SU-DHL-6 (cell line): Measurements from ENCODE around the gene MTMR4.
A peak's percentile ranks its signal among the peaks of the same experiment; 100 is the strongest.

Source experiments
- H2AFZ ChIP-seq: fragments of 200-600 bp; sonication (generic); 2 replicates; pipeline ENCODE4 v1.6.1; 2014; ENCODE audit warnings: low read depth, mild to moderate bottlenecking, moderate library complexity, mixed read lengths, antibody characterized with exemption, low read length; ENCODE audit not compliant: severe bottlenecking
- H3F3A ChIP-seq: fragments of 200-600 bp; shearing (Covaris generic); 2 replicates; pipeline ENCODE4 v1.6.0; 2016; ENCODE audit warnings: antibody characterized with exemption, mild to moderate bottlenecking; ENCODE audit not compliant: insufficient read depth
- H3K27ac ChIP-seq: fragments of 200-600 bp; sonication (generic); 2 replicates; pipeline ENCODE4 v1.5.1; 2016; ENCODE audit warnings: low read depth, mild to moderate bottlenecking, low read length, moderate library complexity, mixed read lengths
- H3K27me3 ChIP-seq: fragments of 200-600 bp; sonication (generic), shearing (Covaris generic); 2 replicates; pipeline ENCODE4 v1.6.0; 2014; ENCODE audit warnings: mild to moderate bottlenecking, low read length
- H3K36me3 ChIP-seq: fragments of 200-600 bp; sonication (generic); 2 replicates; pipeline ENCODE4 v1.6.1; 2014; ENCODE audit warnings: mild to moderate bottlenecking, low read length, mixed read lengths
- H3K4me2 ChIP-seq: fragments of 300-600, 200-600 bp; shearing (Covaris generic), sonication (generic); 2 replicates; pipeline ENCODE4 v1.6.0; 2014; ENCODE audit warnings: low read length, low read depth, mild to moderate bottlenecking; ENCODE audit not compliant: poor library complexity, severe bottlenecking
- H3K4me3 ChIP-seq: fragments of 200-600 bp; sonication (generic); 2 replicates; pipeline ENCODE4 v1.5.1; 2014; ENCODE audit warnings: antibody characterized with exemption, low read length, mild to moderate bottlenecking, mixed read lengths; ENCODE audit not compliant: insufficient read depth, poor library complexity, severe bottlenecking
- H3K79me2 ChIP-seq: fragments of 200-600 bp; sonication (generic); 2 replicates; pipeline ENCODE4 v1.6.1; 2014; ENCODE audit warnings: mild to moderate bottlenecking, low read length, moderate library complexity; ENCODE audit not compliant: insufficient read depth
- H3K9ac ChIP-seq: fragments of 200-600 bp; sonication (generic); 2 replicates; pipeline ENCODE4 v1.7.0; 2014; ENCODE audit warnings: mild to moderate bottlenecking, low read length
- H3K9me2 ChIP-seq: fragments of 200-600 bp; sonication (generic); replicated peaks from 2 replicates; pipeline ENCODE4 v1.6.1; 2014; ENCODE audit warnings: low read length; ENCODE audit not compliant: insufficient read depth
- H3K9me3 ChIP-seq: fragments of 200-600 bp; sonication (generic); 2 replicates; pipeline ENCODE4 v1.6.1; 2014; ENCODE audit warnings: low read length, mixed read lengths; ENCODE audit not compliant: insufficient read depth
- H4K20me1 ChIP-seq: fragments of 200-600 bp; sonication (generic); 2 replicates; pipeline ENCODE4 v1.6.1; 2014; ENCODE audit warnings: low read depth, mild to moderate bottlenecking, antibody characterized with exemption, low read length, moderate library complexity, mixed read lengths
- EZH2phosphoT487 ChIP-seq: fragments of 200-600 bp; sonication (generic), shearing (Covaris generic); conservative IDR thresholded peaks from 2 replicates; pipeline ENCODE4 v1.6.1; 2018; ENCODE audit warnings: mild to moderate bottlenecking, antibody characterized with exemption, low read length, moderate library complexity, mixed read lengths
- TF ChIP-seq, protein P1 (sequence below): fragments of 200-600 bp; sonication (generic); IDR thresholded peaks from one replicate; pipeline ENCODE4 v1.5.1; 2017; ENCODE audit warnings: antibody characterized with exemption, mild to moderate bottlenecking, low read length, moderate library complexity; ENCODE audit not compliant: insufficient read depth, poor library complexity, severe bottlenecking

MTMR4 gene

DNA sequence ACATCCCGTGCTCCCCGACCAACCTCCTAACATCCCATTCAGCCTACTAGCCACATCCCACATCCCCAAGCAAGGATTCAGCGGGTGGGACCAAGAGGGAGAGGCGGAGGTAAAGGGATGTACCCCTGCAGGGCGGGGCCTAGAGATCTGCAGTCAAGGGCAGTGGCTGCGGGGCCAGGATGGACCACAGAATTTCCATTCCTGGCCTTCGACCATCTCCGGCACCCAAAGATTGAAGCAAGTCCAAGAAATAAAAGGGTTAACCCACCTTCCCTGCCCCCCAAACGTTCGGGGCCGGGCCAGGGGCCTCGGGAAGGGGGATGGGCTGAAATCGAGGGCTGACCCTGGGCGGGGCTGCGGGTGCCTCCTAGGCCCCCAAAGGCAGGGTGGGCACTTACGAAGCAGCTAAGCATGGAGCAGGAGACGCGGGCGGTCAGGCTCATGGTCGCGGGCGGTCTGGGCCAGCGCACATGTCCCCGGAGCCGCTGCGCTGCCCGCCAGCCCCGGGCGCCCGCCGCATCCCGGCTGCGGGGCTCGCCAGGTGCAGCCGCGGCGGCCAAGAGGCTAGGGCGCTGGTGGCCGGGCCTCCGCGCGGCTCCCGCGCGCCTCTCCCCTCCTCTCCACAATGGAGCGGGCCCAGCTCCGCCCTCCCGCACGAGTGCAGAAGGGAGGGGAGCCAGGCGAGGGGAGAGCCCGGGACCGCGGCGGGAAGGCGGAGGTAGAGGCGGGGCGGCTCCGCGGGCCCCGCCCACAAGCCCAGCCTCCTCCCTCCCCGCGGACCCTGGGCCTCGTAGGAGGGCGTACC is at the start of gene MTMR4:
Gene MTMR4, minus strand, starts transcription at position 674 of the 805 bp plus-strand sequence. Its CDS starts 231 bp downstream, at position 443.
- TF ChIP-seq, protein P1, sequence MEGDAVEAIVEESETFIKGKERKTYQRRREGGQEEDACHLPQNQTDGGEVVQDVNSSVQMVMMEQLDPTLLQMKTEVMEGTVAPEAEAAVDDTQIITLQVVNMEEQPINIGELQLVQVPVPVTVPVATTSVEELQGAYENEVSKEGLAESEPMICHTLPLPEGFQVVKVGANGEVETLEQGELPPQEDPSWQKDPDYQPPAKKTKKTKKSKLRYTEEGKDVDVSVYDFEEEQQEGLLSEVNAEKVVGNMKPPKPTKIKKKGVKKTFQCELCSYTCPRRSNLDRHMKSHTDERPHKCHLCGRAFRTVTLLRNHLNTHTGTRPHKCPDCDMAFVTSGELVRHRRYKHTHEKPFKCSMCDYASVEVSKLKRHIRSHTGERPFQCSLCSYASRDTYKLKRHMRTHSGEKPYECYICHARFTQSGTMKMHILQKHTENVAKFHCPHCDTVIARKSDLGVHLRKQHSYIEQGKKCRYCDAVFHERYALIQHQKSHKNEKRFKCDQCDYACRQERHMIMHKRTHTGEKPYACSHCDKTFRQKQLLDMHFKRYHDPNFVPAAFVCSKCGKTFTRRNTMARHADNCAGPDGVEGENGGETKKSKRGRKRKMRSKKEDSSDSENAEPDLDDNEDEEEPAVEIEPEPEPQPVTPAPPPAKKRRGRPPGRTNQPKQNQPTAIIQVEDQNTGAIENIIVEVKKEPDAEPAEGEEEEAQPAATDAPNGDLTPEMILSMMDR: no peak
- TF ChIP-seq EZH2phosphoT487: no peak
- Histone ChIP-seq H3K4me2 (peak within 1 kb of the TSS; percentile 73), H3K79me2 (peaks cover 12% of the 10 kb centered on the region; the same call in 1 of the 2 replicates), H3K27me3 (no peaks in the 10 kb centered on the region), H3K9me2 (no peaks in the 10 kb centered on the region), H3K27ac (peak within 1 kb of the TSS; percentile 19), H3F3A (peaks cover 26% of the 10 kb centered on the region), H3K9me3 (no peaks in the 10 kb centered on the region), H3K9ac (peak within 1 kb of the TSS; percentile 81), H3K4me3 (peak within 1 kb of the TSS; percentile 89), H3K36me3 (no peaks in the 10 kb centered on the region; the same call in 1 of the 2 replicates), H4K20me1 (no peaks in the 10 kb centered on the region), H2AFZ (peak within 1 kb of the TSS; percentile 43)

DNA sequence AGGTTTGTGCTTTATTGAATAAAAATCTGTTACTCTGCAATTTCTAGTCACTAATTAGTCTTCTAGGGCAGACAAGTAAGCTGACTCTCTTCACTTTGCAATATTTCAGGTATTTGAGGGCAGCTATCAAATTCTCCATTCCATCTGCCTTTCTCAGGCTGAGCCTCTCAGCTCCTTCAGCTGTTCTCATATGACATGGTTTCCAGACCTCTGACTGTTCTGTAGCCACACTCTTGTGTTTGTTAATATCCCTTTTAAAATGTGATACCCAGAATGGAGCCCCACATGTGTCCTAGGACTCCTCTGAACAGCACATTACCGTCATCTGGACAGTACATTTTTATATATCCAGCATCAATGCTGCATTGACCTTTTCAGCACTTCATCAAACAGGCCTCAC is 46.1 kb upstream of the MTMR4 start:
- H2AFZ ChIP-seq: no peak overlapping the region
- no peaks in the 10 kb centered on the region for H4K20me1 ChIP-seq
- no peak overlapping the region for H3K9ac ChIP-seq
- H3K79me2 ChIP-seq: no peaks in the 10 kb centered on the region
- H3K9me2 ChIP-seq: no peaks in the 10 kb centered on the region
- no peaks in the 10 kb centered on the region for H3F3A ChIP-seq
- H3K9me3 ChIP-seq: no peaks in the 10 kb centered on the region
- no peak overlapping the region for H3K4me2 ChIP-seq
- no peaks in the 10 kb centered on the region for H3K27me3 ChIP-seq
- H3K4me3 ChIP-seq: no peak overlapping the region
- no peaks in the 10 kb centered on the region for H3K36me3 ChIP-seq
- TF ChIP-seq, protein P1: no peak
- no peak for TF ChIP-seq EZH2phosphoT487
- no peak overlapping the region for H3K27ac ChIP-seq

DNA sequence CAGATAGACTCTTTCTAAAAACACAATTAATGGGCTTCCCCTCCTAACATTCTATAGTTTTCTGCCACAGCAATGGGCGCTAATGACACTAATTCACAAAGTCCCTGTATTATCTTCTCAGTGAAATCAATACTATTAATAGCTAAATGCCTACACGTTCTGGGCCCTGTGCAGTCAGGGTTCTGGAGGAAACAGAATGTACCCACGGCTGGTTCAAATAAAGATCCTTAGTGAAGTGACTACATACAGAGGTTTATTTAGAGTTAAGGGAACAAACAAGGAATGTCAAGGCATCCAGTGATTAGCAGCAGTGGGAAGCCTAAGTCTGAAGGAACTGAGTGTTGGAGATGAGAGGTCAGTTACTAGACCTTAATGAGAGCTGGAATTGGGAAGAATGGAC is 43.5 kb upstream of the MTMR4 start:
- Histone ChIP-seq H3K4me2 (no peak overlapping the region), H3F3A (no peaks in the 10 kb centered on the region), H2AFZ (no peak overlapping the region), H3K9me3 (no peaks in the 10 kb centered on the region), H3K9me2 (no peaks in the 10 kb centered on the region), H3K27ac (no peak overlapping the region), H3K9ac (no peak overlapping the region), H3K4me3 (no peak overlapping the region), H3K27me3 (no peaks in the 10 kb centered on the region), H3K79me2 (no peaks in the 10 kb centered on the region), H3K36me3 (no peaks in the 10 kb centered on the region), H4K20me1 (no peaks in the 10 kb centered on the region)
- no peak for TF ChIP-seq EZH2phosphoT487
- TF ChIP-seq, protein P1: no peak
